Measurements from ENCODE around the gene CDC7. TPM values are rescaled to one million over a fixed set of nuclear protein-coding genes. Genes with fewer than 3 reads are reported as not detected.

The CDC7 gene
- total RNA-seq, 4 donors from 2014 or later = 1.8 to 2.4 (median 2.1) TPM

GRCh38 chr1:91550961-91551360 lies 50.3 kb downstream of the CDC7 start:
- TF ChIP-seq CTCF (IDR thresholded peaks at IDR 0.05; ENCODE audit: low read depth) = no peak

- no peak for TF ChIP-seq CTCF (IDR thresholded peaks at IDR 0.05; ENCODE audit: low read depth)
Observed at GRCh38 chr1:91552091-91552490, 51.4 kb downstream of the CDC7 start.

- no peak for TF ChIP-seq CTCF (IDR thresholded peaks at IDR 0.05; ENCODE audit: low read depth)
Observed at GRCh38 chr1:91552596-91552995, 51.9 kb downstream of the CDC7 start.

GRCh38 chr1:91553177-91553591 lies 52.5 kb downstream of the CDC7 start:
- no peak for TF ChIP-seq CTCF (IDR thresholded peaks at IDR 0.05; ENCODE audit: low read depth)

GRCh38 chr1:91555074-91555730 lies 54.6 kb downstream of the CDC7 start:
- TF ChIP-seq CTCF (IDR thresholded peaks at IDR 0.05; ENCODE audit: low read depth) = no peak

GRCh38 chr1:91555821-91556531 lies 55.3 kb downstream of the CDC7 start:
- no peak for TF ChIP-seq CTCF (IDR thresholded peaks at IDR 0.05; ENCODE audit: low read depth)

GRCh38 chr1:91556556-91556955 lies 55.9 kb downstream of the CDC7 start:
- no peak for TF ChIP-seq CTCF (IDR thresholded peaks at IDR 0.05; ENCODE audit: low read depth)

All from subcutaneous adipose tissue (tissue), 4 donors.